Uterus (tissue), 2 donors: ENCODE data around the gene GLB1L3.

ENCODE experiments used
- POLR2A ChIP-seq, 2 donors: fragments of 450-650 bp; IDR thresholded peaks; one replicate each; pipeline ENCODE4 v1.6.1; 2016; ENCODE audit warnings: antibody characterized with exemption in 2 of 2, mild to moderate bottlenecking in 1 of 2, moderate library complexity in 1 of 2
- TF ChIP-seq, protein P1 (sequence below), 4 experiments: fragments of 200-600 bp in 2 of 4; fragments of 450-650 bp in 2 of 4; sonication (generic) in 2 of 4; IDR thresholded peaks; one replicate each; pipeline ENCODE4 v1.5.1; 2016 to 2019; ENCODE audit warnings: antibody characterized with exemption in 4 of 4, mild to moderate bottlenecking in 2 of 4, moderate library complexity in 1 of 4

- TF ChIP-seq, protein P1, sequence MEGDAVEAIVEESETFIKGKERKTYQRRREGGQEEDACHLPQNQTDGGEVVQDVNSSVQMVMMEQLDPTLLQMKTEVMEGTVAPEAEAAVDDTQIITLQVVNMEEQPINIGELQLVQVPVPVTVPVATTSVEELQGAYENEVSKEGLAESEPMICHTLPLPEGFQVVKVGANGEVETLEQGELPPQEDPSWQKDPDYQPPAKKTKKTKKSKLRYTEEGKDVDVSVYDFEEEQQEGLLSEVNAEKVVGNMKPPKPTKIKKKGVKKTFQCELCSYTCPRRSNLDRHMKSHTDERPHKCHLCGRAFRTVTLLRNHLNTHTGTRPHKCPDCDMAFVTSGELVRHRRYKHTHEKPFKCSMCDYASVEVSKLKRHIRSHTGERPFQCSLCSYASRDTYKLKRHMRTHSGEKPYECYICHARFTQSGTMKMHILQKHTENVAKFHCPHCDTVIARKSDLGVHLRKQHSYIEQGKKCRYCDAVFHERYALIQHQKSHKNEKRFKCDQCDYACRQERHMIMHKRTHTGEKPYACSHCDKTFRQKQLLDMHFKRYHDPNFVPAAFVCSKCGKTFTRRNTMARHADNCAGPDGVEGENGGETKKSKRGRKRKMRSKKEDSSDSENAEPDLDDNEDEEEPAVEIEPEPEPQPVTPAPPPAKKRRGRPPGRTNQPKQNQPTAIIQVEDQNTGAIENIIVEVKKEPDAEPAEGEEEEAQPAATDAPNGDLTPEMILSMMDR (IDR thresholded peaks at IDR 0.05) = no peak
- no peak for TF ChIP-seq POLR2A (IDR thresholded peaks at IDR 0.05)
Observed at GRCh38 chr11:134287561-134287960, 11.4 kb downstream of the GLB1L3 start.
